ENCODE measurements around the gene LMAN1L.

The LMAN1L gene

GRCh38 chr15:74835312-74835823 is 22.7 kb downstream of the LMAN1L start:
- ChIA-PET CTCF (interaction anchor here (0.7 to 4.8 kb wide), 14 partner anchors 9 to 201 kb away, joined by 3 to 53 read pairs (median 4); partner anchors contain the start of gene CPLX3), POLR2A (no interaction called here)
- DNase-seq (ENCODE audit: low read depth, low spot score), result no peak
- peak; percentile 83 for TF ChIP-seq CTCF (IDR thresholded peaks at IDR 0.05; ENCODE audit: insufficient read depth, low read length, missing control alignments)
- H3K4me3 ChIP-seq (ENCODE audit: low read depth, low read length), result no peak overlapping the region

- no peak for DNase-seq (ENCODE audit: low read depth, low spot score)
- ChIA-PET CTCF (interaction anchor here (1.1 to 4.8 kb wide), 12 partner anchors 11 to 203 kb away, joined by 3 to 53 read pairs (median 5); partner anchors contain the start of genes CPLX3 and FAM219B), POLR2A (no interaction called here)
- no peak for TF ChIP-seq CTCF (IDR thresholded peaks at IDR 0.05; ENCODE audit: insufficient read depth, low read length, missing control alignments)
- no peak overlapping the region for H3K4me3 ChIP-seq (ENCODE audit: low read depth, low read length)
Measured at GRCh38 chr15:74836846-74837245, 24.2 kb downstream of the LMAN1L start.

- ChIA-PET POLR2A (no interaction called here), CTCF (interaction anchor here (1.4 to 4.8 kb wide), 4 partner anchors 27 to 69 kb away, joined by 3 to 53 read pairs (median 6); partner anchors contain the start of gene FAM219B)
- no peak for TF ChIP-seq CTCF (IDR thresholded peaks at IDR 0.05; ENCODE audit: insufficient read depth, low read length, missing control alignments)
- H3K4me3 ChIP-seq (ENCODE audit: low read depth, low read length), result no peak overlapping the region
- DNase-seq (ENCODE audit: low read depth, low spot score), result no peak
Measured at GRCh38 chr15:74837482-74838136, 25.0 kb downstream of the LMAN1L start.

- DNase-seq (ENCODE audit: low read depth, low spot score), result no peak
- H3K4me3 ChIP-seq (ENCODE audit: low read depth, low read length), result no peak overlapping the region
- TF ChIP-seq CTCF (IDR thresholded peaks at IDR 0.05; ENCODE audit: insufficient read depth, low read length, missing control alignments), result no peak
- POLR2A ChIA-PET, result no interaction called here
- CTCF ChIA-PET, result interaction anchor here (1.1 to 4.8 kb wide), 3 partner anchors 67 to 203 kb away, joined by 3 to 53 read pairs (median 3); partner anchors contain the start of gene FAM219B
Measured at GRCh38 chr15:74838137-74838516, 25.5 kb downstream of the LMAN1L start.

GRCh38 chr15:74838746-74839525 is 26.3 kb downstream of the LMAN1L start:
- no peak overlapping the region for H3K4me3 ChIP-seq (ENCODE audit: low read depth, low read length)
- POLR2A ChIA-PET, result no interaction called here
- TF ChIP-seq CTCF (IDR thresholded peaks at IDR 0.05; ENCODE audit: insufficient read depth, low read length, missing control alignments), result no peak
- CTCF ChIA-PET, result interaction anchor here (1.1 to 6.1 kb wide), 4 partner anchors 10 to 204 kb away, joined by 3 to 53 read pairs (median 40); partner anchors contain the start of gene CPLX3
- no peak for DNase-seq (ENCODE audit: low read depth, low spot score)
